ENCODE results near the gene KCTD7. TPM values are rescaled to one million over a fixed set of nuclear protein-coding genes. Genes with fewer than 3 reads are reported as not detected.
"Not testable (repeated sequence)": the region's sequence is repeated elsewhere in the genome, so short reads cannot be mapped to it uniquely, and the experiment has no call there.

KCTD7 gene
- 26.3 and 27.1 TPM in 2 replicates for total RNA-seq

- intact Hi-C loops (cut with micrococcal nuclease), result loop anchor here (1.0 to 10.0 kb wide), 10 partner anchors 26 to 874 kb away; partner anchors contain the start of genes ASL, RABGEF1, TMEM248 and TYW1
Observed at GRCh38 chr7:66628361-66629221, at the start of gene KCTD7. TSS of gene KCTD7 (plus strand) at chr7:66628881. CDS start at chr7:66629065, 184 bp downstream.

GRCh38 chr7:66580380-66580779, 48.3 kb upstream of the KCTD7 start:
- intact Hi-C loops (cut with micrococcal nuclease), result not testable (repeated sequence)

- intact Hi-C loops (cut with micrococcal nuclease), result not testable (repeated sequence)
Observed at GRCh38 chr7:66582816-66583489, 45.7 kb upstream of the KCTD7 start.

- intact Hi-C loops (cut with micrococcal nuclease), result no loop called here
Observed at GRCh38 chr7:66583490-66584110, 45.1 kb upstream of the KCTD7 start.

GRCh38 chr7:66586181-66586580, 42.5 kb upstream of the KCTD7 start:
- intact Hi-C loops (cut with micrococcal nuclease), result no loop called here

GRCh38 chr7:66588226-66588625, 40.5 kb upstream of the KCTD7 start:
- intact Hi-C loops (cut with micrococcal nuclease), result not testable (repeated sequence)

GRCh38 chr7:66588856-66589570, 39.7 kb upstream of the KCTD7 start:
- intact Hi-C loops (cut with micrococcal nuclease), result not testable (repeated sequence)

- intact Hi-C loops (cut with micrococcal nuclease), result loop anchor here (5.0 to 10.0 kb wide), 2 partner anchors 254 to 712 kb away; no protein-coding TSS in a partner anchor
Observed at GRCh38 chr7:66590302-66591057, 38.2 kb upstream of the KCTD7 start.

GRCh38 chr7:66591058-66591798, 37.5 kb upstream of the KCTD7 start:
- intact Hi-C loops (cut with micrococcal nuclease), result loop anchor here (5.0 to 10.0 kb wide), 2 partner anchors 254 to 711 kb away; no protein-coding TSS in a partner anchor

- intact Hi-C loops (cut with micrococcal nuclease), result loop anchor here (1.0 to 10.0 kb wide), 8 partner anchors 36 to 710 kb away; partner anchors contain the start of genes KCTD7, RABGEF1 and TYW1
Observed at GRCh38 chr7:66591799-66592596, 36.7 kb upstream of the KCTD7 start.

- intact Hi-C loops (cut with micrococcal nuclease), result loop anchor here (1.0 to 10.0 kb wide), 8 partner anchors 36 to 710 kb away; partner anchors contain the start of genes KCTD7, RABGEF1 and TYW1
Observed at GRCh38 chr7:66592597-66593146, 36.0 kb upstream of the KCTD7 start.

- intact Hi-C loops (cut with micrococcal nuclease), result loop anchor here (5.0 to 10.0 kb wide), 2 partner anchors 251 to 708 kb away; no protein-coding TSS in a partner anchor
Observed at GRCh38 chr7:66594082-66594481, 34.6 kb upstream of the KCTD7 start.

GRCh38 chr7:66597461-66597860, 31.2 kb upstream of the KCTD7 start:
- intact Hi-C loops (cut with micrococcal nuclease), result loop anchor here (10.0 kb wide), 1 partner anchor 247 kb away; no protein-coding TSS in a partner anchor

- intact Hi-C loops (cut with micrococcal nuclease), result no loop called here
Observed at GRCh38 chr7:66602159-66602558, 26.5 kb upstream of the KCTD7 start.

GRCh38 chr7:66604198-66604597, 24.5 kb upstream of the KCTD7 start:
- intact Hi-C loops (cut with micrococcal nuclease), result no loop called here

- intact Hi-C loops (cut with micrococcal nuclease), result not testable (repeated sequence)
Observed at GRCh38 chr7:66606540-66607291, 22.0 kb upstream of the KCTD7 start.

- intact Hi-C loops (cut with micrococcal nuclease), result no loop called here
Observed at GRCh38 chr7:66609176-66609575, 19.5 kb upstream of the KCTD7 start.

Data from T-helper 2 cell treated with Interferon-gamma antibody and Interleukin-4, amounts not matched to agents 100 ng/mL and 5 ng/mL, for 36 hours (primary cell).